GM12891 (cell line): ENCODE data around the gene CP.

Experiments used
- POLR2A ChIP-seq: IDR thresholded peaks from 2 replicates; pipeline ENCODE4 v1.6.1; 2011; ENCODE audit warnings: low read depth, low read length, control low read depth
- POLR2AphosphoS5 ChIP-seq: IDR thresholded peaks from 2 replicates; pipeline ENCODE4 v1.6.1; 2011; ENCODE audit warnings: low read depth, low read length, control low read depth
- POU2F2 ChIP-seq: IDR thresholded peaks from 2 replicates; pipeline ENCODE4 v1.6.1; 2011; ENCODE audit warnings: low read depth, mild to moderate bottlenecking, control low read depth, low read length, moderate library complexity

DNA sequence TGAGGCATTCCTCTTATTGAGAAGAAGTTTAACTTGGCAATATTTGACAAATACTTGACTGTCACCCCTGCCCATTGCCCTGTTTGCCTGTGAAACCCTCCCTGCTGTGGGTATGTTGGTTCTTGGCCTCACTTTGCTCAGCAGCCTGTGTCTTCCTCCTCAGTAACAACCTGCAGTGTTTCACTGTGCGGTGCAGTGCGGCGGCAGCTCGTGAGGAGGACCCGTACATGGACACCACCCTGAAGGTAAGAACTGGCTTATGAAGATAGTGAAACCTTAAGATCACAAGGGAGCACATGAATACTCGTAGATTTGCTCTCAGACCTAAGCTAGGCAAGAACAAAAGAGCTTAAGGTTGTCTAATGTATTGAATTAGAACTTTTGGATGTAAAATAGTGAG is 71.2 kb downstream of the CP start:
- TF ChIP-seq POU2F2, result no peak
- TF ChIP-seq POLR2A, result no peak
- no peak for TF ChIP-seq POLR2AphosphoS5
